Cardiac muscle cell (in vitro differentiated cells and primary cell): ENCODE data around the gene ADAMTS16. TPM values are rescaled to one million over a fixed set of nuclear protein-coding genes. Genes with fewer than 3 reads are reported as not detected.

ENCODE experiments used
- DNase-seq, 2 donors: peaks; one replicate each; pipeline versions ENCODE4 v3.0.0 to v3.0.0-alpha.2; 2010 to 2017; ENCODE audit warnings: low read depth in 1 of 2, low spot score in 1 of 2
- H3K27ac ChIP-seq: fragments of 200-600 bp; sonication (generic); 2 replicates; pipeline ENCODE4 v1.5.1; 2016
- H3K27me3 ChIP-seq: fragments of 200-600 bp; sonication (generic); 2 replicates; pipeline ENCODE4 v1.6.0; 2016; ENCODE audit warnings: control low read depth
- H3K36me3 ChIP-seq: fragments of 200-600 bp; sonication (generic); 2 replicates; pipeline ENCODE4 v1.5.1; 2016; ENCODE audit warnings: control low read depth
- H3K4me1 ChIP-seq: fragments of 200-600 bp; sonication (generic); 2 replicates; pipeline ENCODE4 v1.8.1; 2017; ENCODE audit warnings: low read depth, mild to moderate bottlenecking, mixed run types
- H3K4me3 ChIP-seq: fragments of 200-600 bp; sonication (generic); 2 replicates; pipeline ENCODE4 v1.5.1; 2016; ENCODE audit warnings: mild to moderate bottlenecking
- H3K9me3 ChIP-seq: fragments of 200-600 bp; sonication (generic); 2 replicates; pipeline ENCODE4 v1.5.1; 2017; ENCODE audit warnings: low read depth, mild to moderate bottlenecking, control low read depth
- CTCF ChIP-seq: IDR thresholded peaks from 2 replicates; pipeline ENCODE4 v1.5.1; 2012; ENCODE audit warnings: low read depth, mild to moderate bottlenecking, low read length
- polyA plus RNA-seq: library from polyadenylated mRNA; unstranded; fragments of >200 nt; fragmentation: Nextera tagmentation; extraction: Ambion mirVana; gene quantifications from 2 replicates; pipeline ENCODE4 v1.2.1, GENCODE V29; 2016
- total RNA-seq: library from RNA; depleted of rRNA; stranded (reverse); fragments of >200 nt; gene quantifications from 2 replicates; pipeline ENCODE4 v1.2.3, GENCODE V29; 2016

Gene ADAMTS16
- total and polyA plus RNA-seq, 2 experiments from 2014 or later: not detected

- no peaks in the 10 kb centered on the region for H3K27me3 ChIP-seq
- DNase-seq: no peak
- H3K9me3 ChIP-seq: no peaks in the 10 kb centered on the region
- no peak overlapping the region for H3K4me3 ChIP-seq
- H3K27ac ChIP-seq: no peak overlapping the region
- TF ChIP-seq CTCF: no peak
- H3K4me1 ChIP-seq: no peaks in the 10 kb centered on the region
- H3K36me3 ChIP-seq: no peaks in the 10 kb centered on the region
Measured at GRCh38 chr5:5315068-5315980, 175.2 kb downstream of the ADAMTS16 start.

DNA sequence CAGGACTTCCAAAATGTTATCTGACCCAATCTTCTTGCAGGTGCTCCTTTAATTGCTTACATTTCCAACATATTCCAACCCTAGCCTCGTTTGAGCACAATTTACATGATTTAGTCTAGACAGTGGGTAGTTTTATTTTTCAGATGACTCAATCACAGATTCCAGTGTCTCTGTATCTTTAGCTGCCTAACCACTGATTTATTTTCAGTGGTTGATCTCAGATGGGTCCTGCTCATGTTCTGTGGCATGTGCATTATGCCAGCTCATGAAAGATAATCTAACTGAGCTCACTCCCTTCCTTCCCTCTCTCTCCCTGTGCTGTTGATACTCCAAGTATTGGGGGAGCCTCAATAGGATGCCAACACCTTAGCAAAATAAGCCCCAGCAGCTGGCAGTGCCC is 176.2 kb downstream of the ADAMTS16 start:
- TF ChIP-seq CTCF: no peak
- Histone ChIP-seq H3K36me3 (no peaks in the 10 kb centered on the region), H3K9me3 (no peaks in the 10 kb centered on the region), H3K4me3 (no peak overlapping the region), H3K4me1 (no peaks in the 10 kb centered on the region), H3K27ac (no peak overlapping the region), H3K27me3 (no peaks in the 10 kb centered on the region)
- no peak for DNase-seq

DNA sequence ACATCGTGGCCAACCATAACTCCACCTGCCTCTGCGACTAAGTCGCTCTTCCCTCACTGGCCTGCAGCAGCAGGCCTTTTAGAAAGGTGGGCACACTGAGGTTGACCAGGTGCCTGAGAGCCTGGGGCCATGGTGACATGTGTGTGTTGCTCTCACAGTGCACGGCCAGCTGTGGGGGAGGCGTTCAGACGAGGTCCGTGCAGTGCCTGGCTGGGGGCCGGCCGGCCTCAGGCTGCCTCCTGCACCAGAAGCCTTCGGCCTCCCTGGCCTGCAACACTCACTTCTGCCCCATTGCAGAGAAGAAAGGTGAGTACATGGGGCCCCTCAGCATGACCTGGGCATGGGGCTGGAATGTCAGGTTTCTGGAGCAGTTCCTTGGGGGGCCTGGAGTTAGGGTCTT is 177.8 kb downstream of the ADAMTS16 start:
- no peak overlapping the region for H3K27ac ChIP-seq
- H3K4me3 ChIP-seq: no peak overlapping the region
- H3K4me1 ChIP-seq: no peaks in the 10 kb centered on the region
- TF ChIP-seq CTCF: no peak
- DNase-seq: no peak
- H3K9me3 ChIP-seq: no peaks in the 10 kb centered on the region
- no peaks in the 10 kb centered on the region for H3K27me3 ChIP-seq
- H3K36me3 ChIP-seq: no peaks in the 10 kb centered on the region

DNA sequence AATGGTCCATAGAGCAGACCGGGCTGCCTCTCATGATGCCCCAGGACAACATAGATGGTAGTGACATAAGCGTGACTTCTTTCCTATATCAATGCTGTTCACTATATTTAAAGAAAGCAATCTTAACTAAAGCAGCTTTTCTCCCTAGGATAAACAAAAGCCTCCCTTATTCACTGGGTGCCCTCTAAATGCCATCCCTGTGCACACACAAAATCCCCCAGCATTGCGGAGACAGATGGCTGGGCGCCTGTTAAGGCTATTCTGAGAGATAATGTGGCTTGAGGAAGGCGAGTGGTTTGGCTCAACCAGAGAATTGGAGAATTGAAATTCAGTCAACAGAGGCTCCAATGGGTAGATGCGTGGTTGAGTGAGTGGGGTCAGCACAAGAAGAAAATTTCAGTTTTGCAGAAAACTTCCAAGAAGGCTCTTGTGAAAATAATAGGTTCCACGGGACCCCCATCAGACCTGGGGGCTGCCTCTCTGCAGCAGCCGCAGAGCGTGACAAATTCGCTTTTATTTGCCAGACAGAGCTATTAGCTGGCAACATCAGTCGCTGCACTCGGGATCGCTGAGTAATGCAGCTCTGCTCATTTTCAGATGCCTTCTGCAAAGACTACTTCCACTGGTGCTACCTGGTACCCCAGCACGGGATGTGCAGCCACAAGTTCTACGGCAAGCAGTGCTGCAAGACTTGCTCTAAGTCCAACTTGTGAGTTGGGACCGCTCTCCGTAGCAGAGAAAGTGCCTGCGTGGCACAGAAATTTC is 178.5 kb downstream of the ADAMTS16 start:
- H3K27me3 ChIP-seq: no peaks in the 10 kb centered on the region
- no peaks in the 10 kb centered on the region for H3K36me3 ChIP-seq
- no peaks in the 10 kb centered on the region for H3K9me3 ChIP-seq
- H3K27ac ChIP-seq: no peak overlapping the region
- DNase-seq: no peak
- no peaks in the 10 kb centered on the region for H3K4me1 ChIP-seq
- TF ChIP-seq CTCF: no peak
- H3K4me3 ChIP-seq: no peak overlapping the region

DNA sequence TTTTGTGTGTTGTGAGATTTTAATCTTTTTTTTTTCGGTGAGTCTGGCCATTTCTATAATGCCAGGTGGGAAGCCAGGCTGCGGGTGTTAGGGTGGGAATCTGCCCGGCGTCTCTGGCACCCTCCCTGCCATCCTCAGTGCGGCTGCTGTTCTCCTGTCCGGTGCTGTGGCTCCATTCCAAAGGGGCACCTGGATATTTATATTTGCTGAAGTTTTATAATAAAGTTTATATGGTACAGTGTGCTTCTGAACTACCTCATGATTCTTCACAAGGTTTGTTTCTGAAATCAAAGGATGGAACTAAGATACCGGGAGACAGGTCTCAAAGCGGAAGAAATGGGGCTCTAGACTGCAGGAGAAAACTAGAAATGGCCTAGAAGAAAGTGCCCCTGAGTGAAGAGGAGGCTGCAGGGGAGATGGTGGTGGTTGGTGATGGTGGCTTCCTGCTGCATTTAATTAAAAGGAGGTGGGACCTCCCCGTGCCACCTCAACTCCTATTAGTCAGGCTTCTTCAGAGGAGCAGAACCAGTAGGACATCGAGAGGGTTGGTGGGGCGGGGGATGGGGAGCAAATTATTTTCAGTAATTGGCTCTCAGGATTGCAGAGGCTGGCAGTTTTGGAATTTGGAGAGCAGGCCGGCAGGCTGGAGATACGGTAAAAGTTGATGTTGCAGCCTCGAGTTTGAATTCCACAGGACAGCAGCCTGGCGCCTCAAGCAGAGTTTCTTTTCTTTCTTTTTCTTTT is 180.1 kb downstream of the ADAMTS16 start:
- DNase-seq: no peak
- H3K9me3 ChIP-seq: no peaks in the 10 kb centered on the region
- no peak overlapping the region for H3K4me3 ChIP-seq
- TF ChIP-seq CTCF: no peak
- H3K36me3 ChIP-seq: no peaks in the 10 kb centered on the region
- H3K27ac ChIP-seq: no peak overlapping the region
- no peaks in the 10 kb centered on the region for H3K4me1 ChIP-seq
- no peaks in the 10 kb centered on the region for H3K27me3 ChIP-seq
